Smooth muscle cell (in vitro differentiated cells): ENCODE measurements around the gene RNASE13. TPM values are rescaled to one million over a fixed set of nuclear protein-coding genes. Genes with fewer than 3 reads are reported as not detected.
A peak's percentile ranks its signal among the peaks of the same experiment; 100 is the strongest.

Source experiments
- DNase-seq: peaks from one replicate; lab custom pipeline; 2025; ENCODE audit not compliant: unreplicated experiment; lab: John Stamatoyannopoulos, UW
- H2AFZ ChIP-seq: fragments of 200-600 bp; sonication (generic); 2 replicates; pipeline ENCODE4 v1.6.0; 2016; ENCODE audit warnings: antibody characterized with exemption, low read depth, mild to moderate bottlenecking
- H3F3A ChIP-seq: fragments of 200-600 bp; sonication (generic); 2 replicates; pipeline ENCODE4 v1.6.0; 2017; ENCODE audit warnings: antibody characterized with exemption, low read depth
- H3K27ac ChIP-seq: fragments of 200-600 bp; sonication (generic); 2 replicates; pipeline ENCODE4 v1.5.1; 2016; ENCODE audit warnings: low read depth, mild to moderate bottlenecking
- H3K27me3 ChIP-seq: fragments of 200-600 bp; sonication (generic); 2 replicates; pipeline ENCODE4 v1.6.1; 2016; ENCODE audit warnings: low read depth, mild to moderate bottlenecking
- H3K36me3 ChIP-seq: fragments of 200-600 bp; sonication (generic); 2 replicates; pipeline ENCODE4 v1.5.1; 2016; ENCODE audit warnings: low read depth
- H3K4me1 ChIP-seq: fragments of 200-600 bp; sonication (generic); 2 replicates; pipeline ENCODE4 v1.5.1; 2016; ENCODE audit warnings: low read depth
- H3K4me2 ChIP-seq: fragments of 200-600 bp; sonication (generic); 2 replicates; pipeline ENCODE4 v1.6.0; 2016; ENCODE audit warnings: mild to moderate bottlenecking
- H3K4me3 ChIP-seq: fragments of 200-600 bp; sonication (generic); 2 replicates; pipeline ENCODE4 v1.5.1; 2016; ENCODE audit warnings: mild to moderate bottlenecking
- H3K79me2 ChIP-seq: fragments of 200-600 bp; sonication (generic); 2 replicates; pipeline ENCODE4 v1.6.0; 2016; ENCODE audit warnings: low read depth, mild to moderate bottlenecking
- H3K9ac ChIP-seq: fragments of 200-600 bp; sonication (generic); 2 replicates; pipeline ENCODE4 v1.6.0; 2016; ENCODE audit warnings: low read depth
- H3K9me3 ChIP-seq: fragments of 200-600 bp; sonication (generic); replicated peaks from 2 replicates; pipeline ENCODE4 v1.5.1; 2016; ENCODE audit warnings: low read depth
- H4K20me1 ChIP-seq: fragments of 200-600 bp; sonication (generic); 2 replicates; pipeline ENCODE4 v1.6.0; 2016; ENCODE audit warnings: low read depth
- WGBS: methylation state at CpG from one replicate; pipeline ENCODE4 v1.1.7; 2016; ENCODE audit warnings: low lambda C conversion rate; 5-methylcytosine and 5-hydroxymethylcytosine counted together
- polyA plus RNA-seq: library from polyadenylated mRNA; unstranded; fragments of >200 nt; fragmentation: Nextera tagmentation; extraction: Ambion mirVana; gene quantifications from 2 replicates; pipeline ENCODE4 v1.2.1, GENCODE V29; 2016
- total RNA-seq: library from RNA; depleted of rRNA; stranded (reverse); fragments of >200 nt; gene quantifications from 2 replicates; pipeline ENCODE4 v1.2.3, GENCODE V29; 2014
- TF ChIP-seq, protein P1 (sequence below): fragments of 200-600 bp; sonication (generic); IDR thresholded peaks from 2 replicates; pipeline ENCODE4 v1.5.1; 2017; ENCODE audit warnings: borderline replicate concordance, mild to moderate bottlenecking, antibody characterized with exemption; ENCODE audit not compliant: insufficient read depth, poor library complexity, severe bottlenecking

Gene RNASE13
- total and polyA plus RNA-seq, 2 experiments from 2014 or later, result 0.25 TPM; not detected in 1

DNA sequence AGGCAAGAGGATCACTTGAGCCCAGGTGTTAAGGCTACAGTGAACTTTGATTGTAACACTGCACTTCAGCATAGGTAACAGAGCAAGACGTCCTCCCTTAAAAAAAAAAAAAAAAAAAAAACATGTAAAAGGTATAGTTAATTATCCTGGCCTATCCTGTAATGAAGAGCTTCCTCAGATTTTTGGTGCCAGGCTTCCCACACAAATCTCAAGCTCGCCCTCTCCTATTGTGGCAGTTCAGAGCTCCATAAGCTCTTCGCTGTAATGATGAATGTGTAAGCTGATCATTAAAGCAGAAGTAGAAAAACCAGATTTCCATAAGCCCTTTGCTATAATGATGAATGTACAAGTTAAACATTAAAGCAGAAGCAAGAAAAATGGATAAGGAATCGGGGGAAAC lies 37.5 kb downstream of the RNASE13 start:
- H3F3A ChIP-seq, result peaks cover 24% of the 10 kb centered on the region
- no peaks in the 10 kb centered on the region for H4K20me1 ChIP-seq
- TF ChIP-seq, protein P1, sequence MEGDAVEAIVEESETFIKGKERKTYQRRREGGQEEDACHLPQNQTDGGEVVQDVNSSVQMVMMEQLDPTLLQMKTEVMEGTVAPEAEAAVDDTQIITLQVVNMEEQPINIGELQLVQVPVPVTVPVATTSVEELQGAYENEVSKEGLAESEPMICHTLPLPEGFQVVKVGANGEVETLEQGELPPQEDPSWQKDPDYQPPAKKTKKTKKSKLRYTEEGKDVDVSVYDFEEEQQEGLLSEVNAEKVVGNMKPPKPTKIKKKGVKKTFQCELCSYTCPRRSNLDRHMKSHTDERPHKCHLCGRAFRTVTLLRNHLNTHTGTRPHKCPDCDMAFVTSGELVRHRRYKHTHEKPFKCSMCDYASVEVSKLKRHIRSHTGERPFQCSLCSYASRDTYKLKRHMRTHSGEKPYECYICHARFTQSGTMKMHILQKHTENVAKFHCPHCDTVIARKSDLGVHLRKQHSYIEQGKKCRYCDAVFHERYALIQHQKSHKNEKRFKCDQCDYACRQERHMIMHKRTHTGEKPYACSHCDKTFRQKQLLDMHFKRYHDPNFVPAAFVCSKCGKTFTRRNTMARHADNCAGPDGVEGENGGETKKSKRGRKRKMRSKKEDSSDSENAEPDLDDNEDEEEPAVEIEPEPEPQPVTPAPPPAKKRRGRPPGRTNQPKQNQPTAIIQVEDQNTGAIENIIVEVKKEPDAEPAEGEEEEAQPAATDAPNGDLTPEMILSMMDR, result no peak
- peak overlapping the region; percentile 87 for H3K27ac ChIP-seq
- H3K4me1 ChIP-seq, result peaks cover 16% of the 10 kb centered on the region
- no peaks in the 10 kb centered on the region for H3K9me3 ChIP-seq
- peaks cover 14% of the 10 kb centered on the region for H3K36me3 ChIP-seq
- no peak overlapping the region for H2AFZ ChIP-seq
- H3K4me2 ChIP-seq, result no peak overlapping the region
- no peak for DNase-seq
- no peak overlapping the region for H3K4me3 ChIP-seq
- 61% methylated on average over 4 of the region's 4 CpGs for WGBS
- no peaks in the 10 kb centered on the region for H3K27me3 ChIP-seq
- no peak overlapping the region for H3K9ac ChIP-seq
- peaks cover 34% of the 10 kb centered on the region for H3K79me2 ChIP-seq

DNA sequence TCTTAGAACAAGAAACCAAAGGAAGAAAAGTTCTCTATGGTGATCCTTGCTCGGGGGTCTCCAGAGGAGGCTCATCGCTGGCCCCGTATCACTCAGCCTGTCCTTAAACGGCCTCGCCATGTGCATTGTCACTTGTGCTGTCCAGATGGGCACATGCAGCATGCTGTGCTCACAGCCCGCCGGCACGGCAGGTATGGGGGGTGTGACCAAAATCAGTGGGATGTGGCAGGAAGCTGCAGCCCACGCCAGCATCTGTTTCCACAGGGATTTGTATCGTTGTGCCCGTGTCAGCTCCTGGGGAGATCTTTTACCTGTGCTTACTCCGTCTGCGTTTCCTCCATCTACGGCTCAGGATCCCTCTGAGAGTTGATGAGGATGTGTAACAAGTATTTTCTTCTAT lies 38.1 kb downstream of the RNASE13 start:
- H3K27me3 ChIP-seq, result no peaks in the 10 kb centered on the region
- peaks cover 24% of the 10 kb centered on the region for H3F3A ChIP-seq
- no peak overlapping the region for H3K9ac ChIP-seq
- no peak overlapping the region for H2AFZ ChIP-seq
- peak overlapping the region; percentile 38 for H3K27ac ChIP-seq
- DNase-seq, result no peak
- no peak overlapping the region for H3K4me3 ChIP-seq
- 94% methylated on average over 14 of the region's 14 CpGs for WGBS
- no peak overlapping the region for H3K4me2 ChIP-seq
- H3K79me2 ChIP-seq, result peaks cover 40% of the 10 kb centered on the region
- H3K36me3 ChIP-seq, result peaks cover 14% of the 10 kb centered on the region
- no peaks in the 10 kb centered on the region for H3K9me3 ChIP-seq
- TF ChIP-seq, protein P1, result no peak
- H4K20me1 ChIP-seq, result no peaks in the 10 kb centered on the region
- H3K4me1 ChIP-seq, result peaks cover 21% of the 10 kb centered on the region

DNA sequence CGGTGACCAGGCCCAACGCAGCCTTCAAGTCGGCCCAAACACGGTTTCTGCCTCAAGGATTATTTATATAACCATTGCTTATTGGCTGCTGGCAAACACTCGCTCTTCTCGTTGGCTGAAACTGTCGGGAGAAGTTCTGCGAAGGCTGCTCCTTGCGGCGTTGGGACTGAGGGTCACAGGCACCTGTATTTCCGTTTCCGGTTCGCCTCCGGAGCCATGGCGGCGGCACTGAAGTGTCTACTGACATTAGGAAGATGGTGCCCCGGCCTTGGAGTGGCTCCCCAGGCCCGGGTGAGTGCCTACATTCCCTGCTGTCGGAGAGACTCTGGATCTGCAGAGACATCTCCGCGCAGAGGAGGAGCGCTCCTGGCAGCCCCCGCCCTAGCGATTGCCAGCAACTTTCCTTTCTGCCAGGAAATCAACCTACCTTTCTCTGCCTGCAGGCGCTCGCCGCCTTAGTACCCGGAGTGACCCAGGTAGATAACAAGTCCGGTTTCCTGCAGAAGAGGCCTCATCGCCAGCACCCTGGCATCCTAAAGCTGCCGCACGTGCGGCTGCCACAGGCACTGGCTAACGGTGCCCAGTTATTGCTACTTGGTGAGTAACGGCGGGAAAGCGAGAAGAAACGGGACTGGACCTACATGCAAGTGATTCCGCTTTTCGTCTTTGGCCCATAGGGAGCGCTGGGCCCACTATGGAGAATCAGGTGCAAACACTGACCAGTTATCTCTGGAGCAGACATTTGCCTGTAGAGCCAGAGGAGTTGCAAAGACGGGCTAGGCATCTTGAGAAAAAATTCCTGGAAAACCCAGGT lies 44.6 kb downstream of the RNASE13 start, which contains the start of gene METTL17:
METTL17 (plus strand) TSS at position 194 of the 814 bp plus-strand sequence; CDS start at position 217, 23 bp downstream.
- peak; percentile 52 for DNase-seq
- Histone ChIP-seq H3K27me3 (no peaks in the 10 kb centered on the region), H3K27ac (peak within 1 kb of the TSS; percentile 90), H2AFZ (peak within 1 kb of the TSS; percentile 88), H3K9ac (peak within 1 kb of the TSS; percentile 61), H3K4me3 (peak within 1 kb of the TSS; percentile 68), H3K79me2 (peaks cover 50% of the 10 kb centered on the region), H3K36me3 (peaks cover 11% of the 10 kb centered on the region), H3K9me3 (no peaks in the 10 kb centered on the region), H3K4me2 (peak within 1 kb of the TSS; percentile 90), H3F3A (peaks cover 16% of the 10 kb centered on the region), H3K4me1 (peaks cover 21% of the 10 kb centered on the region), H4K20me1 (no peaks in the 10 kb centered on the region)
- TF ChIP-seq, protein P1, result peak; percentile 25
- WGBS, result 1% methylated on average over 40 of the region's 42 CpGs

DNA sequence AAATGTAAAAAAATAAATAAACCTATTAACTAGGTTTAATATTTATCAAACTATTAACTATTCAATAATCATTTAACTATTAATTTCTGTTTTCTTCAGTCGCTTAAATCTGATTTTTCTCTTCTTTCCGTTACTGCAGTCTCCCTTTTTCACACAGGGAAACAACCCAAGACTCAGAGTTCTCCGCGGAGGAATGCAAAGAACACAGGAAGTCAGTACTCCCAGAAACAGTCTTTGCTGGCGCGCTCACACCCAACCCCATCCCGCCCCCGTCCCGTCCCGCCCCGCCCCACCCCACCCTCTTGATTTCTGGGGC lies 45.2 kb downstream of the RNASE13 start:
- TF ChIP-seq, protein P1, result no peak
- peak overlapping the region; percentile 90 for H3K27ac ChIP-seq
- peaks cover 21% of the 10 kb centered on the region for H3K4me1 ChIP-seq
- H2AFZ ChIP-seq, result no peak overlapping the region
- DNase-seq, result no peak
- H3K27me3 ChIP-seq, result no peaks in the 10 kb centered on the region
- H4K20me1 ChIP-seq, result no peaks in the 10 kb centered on the region
- H3K4me2 ChIP-seq, result peak overlapping the region; percentile 90
- WGBS, result under 1% methylated on average over 11 of the region's 11 CpGs
- peaks cover 6% of the 10 kb centered on the region for H3K36me3 ChIP-seq
- H3K9ac ChIP-seq, result peak overlapping the region; percentile 40
- H3K9me3 ChIP-seq, result no peaks in the 10 kb centered on the region
- H3F3A ChIP-seq, result peaks cover 16% of the 10 kb centered on the region
- peaks cover 44% of the 10 kb centered on the region for H3K79me2 ChIP-seq
- H3K4me3 ChIP-seq, result peak overlapping the region; percentile 68
